Activated CD8-positive, alpha-beta memory T cell treated with anti-CD3 and anti-CD28 coated beads for 48 hours (primary cell): ENCODE results near the gene ARPC1A.
"Not testable (repeated sequence)": the region's sequence is repeated elsewhere in the genome, so short reads cannot be mapped to it uniquely, and the experiment has no call there.

Experiments
- DNase-seq, 3 experiments: peaks; one replicate each; pipeline ENCODE4 v3.0.0-alpha.2; 2020; ENCODE audit warnings: low read depth in 2 of 3, low spot score in 2 of 3

Gene ARPC1A

GRCh38 chr7:99407872-99408378 lies 82.2 kb downstream of the ARPC1A start:
- no peak for DNase-seq

- DNase-seq = peak; percentile 84 to 95 (median 94)
These were observed 82.9 kb downstream of the ARPC1A start, which contains the start of the genes BUD31 and PDAP1 for GRCh38 chr7:99408379-99409191. TSS of gene BUD31 (plus strand) at chr7:99408969. CDS start at chr7:99411093, 2,124 bp downstream. TSS of gene PDAP1 (minus strand) at chr7:99408597. CDS start at chr7:99408548, 49 bp downstream.

GRCh38 chr7:99409192-99409572 lies 83.5 kb downstream of the ARPC1A start:
- no peak for DNase-seq

- no peak for DNase-seq
These were observed 84.1 kb downstream of the ARPC1A start for GRCh38 chr7:99409806-99410205.

GRCh38 chr7:99410635-99411034 lies 84.9 kb downstream of the ARPC1A start:
- DNase-seq = no peak

GRCh38 chr7:99415513-99416127 lies 89.9 kb downstream of the ARPC1A start:
- DNase-seq = not testable (repeated sequence)
